B cell (primary cell): ENCODE results near the gene ZNF335. TPM values are rescaled to one million over a fixed set of nuclear protein-coding genes. Genes with fewer than 3 reads are reported as not detected.

ENCODE experiments used
- ATAC-seq: fragments of 200-7000 bp; cut with Tn5 transposase; one replicate; pipeline ENCODE4 v1.10.0; 2021; ENCODE audit warnings: low read depth, mild to moderate bottlenecking, moderate number of reproducible peaks, moderate library complexity
- CTCF ChIA-PET: fragments of 350-600 bp; sonication (Branson Sonifier 250); formaldehyde crosslinking; loops from one replicate; lab custom pipeline; 2021; ENCODE audit warnings: antibody characterized with exemption, inconsistent platforms; lab: Charles Lee
- POLR2A ChIA-PET: fragments of 350-600 bp; sonication (Branson Sonifier 250); formaldehyde crosslinking; loops from one replicate; lab custom pipeline; 2021; ENCODE audit warnings: antibody characterized with exemption; lab: Charles Lee
- DNase-seq: peaks from one replicate; pipeline ENCODE4 v3.0.0; 2013
- H2AFZ ChIP-seq: 2 replicates; pipeline ENCODE4 v1.6.1; 2012; ENCODE audit warnings: mild to moderate bottlenecking, low read depth, low read length; ENCODE audit not compliant: insufficient read depth, poor library complexity, severe bottlenecking
- H3K27ac ChIP-seq, 2 donors: 1 replicate in 1 of 2; 2 replicates in 1 of 2; pipeline ENCODE4 v1.5.1; 2012 to 2013; ENCODE audit warnings: low read length in 2 of 2, mild to moderate bottlenecking in 2 of 2, moderate library complexity in 1 of 2
- H3K27me3 ChIP-seq, 4 experiments: fragments of 200-600 bp in 1 of 4; sonication (generic) in 1 of 4; replicated peaks in 1 of 4; 1 replicate in 2 of 4; 2 replicates in 2 of 4; pipeline versions ENCODE4 v1.6.1 to v1.7.0; 2013 to 2016; ENCODE audit warnings: low read length in 3 of 4, mild to moderate bottlenecking in 2 of 4, mixed read lengths in 1 of 4, moderate library complexity in 1 of 4; ENCODE audit not compliant: insufficient read depth in 4 of 4, control insufficient read depth in 3 of 4; ENCODE audit errors: control extremely low read depth in 1 of 4
- H3K36me3 ChIP-seq, 2 experiments: replicated peaks in 1 of 2; 1 replicate in 1 of 2; 2 replicates in 1 of 2; pipeline versions ENCODE4 v1.6.1 to v1.7.1; 2013; ENCODE audit warnings: low read length in 1 of 2; ENCODE audit not compliant: insufficient read depth in 2 of 2, control insufficient read depth in 1 of 2; ENCODE audit errors: control extremely low read depth in 1 of 2, extremely low read depth in 1 of 2
- H3K4me1 ChIP-seq, 2 donors: fragments of 200-600 bp in 1 of 2; sonication (generic) in 1 of 2; 1 replicate in 1 of 2; 2 replicates in 1 of 2; pipeline versions ENCODE4 v1.5.1 to v1.6.1; 2013 to 2017; ENCODE audit warnings: low read length in 2 of 2; ENCODE audit not compliant: control insufficient read depth in 2 of 2, insufficient read depth in 2 of 2
- H3K4me2 ChIP-seq: replicated peaks from 2 replicates; pipeline ENCODE3; 2012; ENCODE audit warnings: mild to moderate bottlenecking, low read depth, low read length; ENCODE audit not compliant: poor library complexity, severe bottlenecking
- H3K4me3 ChIP-seq, 5 experiments: fragments of 200-600 bp in 1 of 5; sonication (generic) in 1 of 5; 1 replicate in 3 of 5; 2 replicates in 2 of 5; pipeline versions ENCODE4 v1.5.1 to v1.7.0; 2011 to 2016; ENCODE audit warnings: low read length in 4 of 5, mild to moderate bottlenecking in 4 of 5, low read depth in 2 of 5, control low read depth in 1 of 5, moderate library complexity in 1 of 5; ENCODE audit not compliant: insufficient read depth in 1 of 5; ENCODE audit errors: control extremely low read depth in 1 of 5, extremely low read depth in 1 of 5
- H3K79me2 ChIP-seq: fragments of 200-600 bp; sonication (generic); one replicate; pipeline ENCODE4 v1.6.0; 2016; ENCODE audit warnings: low read length; ENCODE audit not compliant: control insufficient read depth, insufficient read depth
- H3K9ac ChIP-seq: fragments of 200-600 bp; sonication (generic); 2 replicates; pipeline ENCODE4 v1.6.1; 2017; ENCODE audit warnings: mild to moderate bottlenecking, low read length, moderate library complexity
- H3K9me3 ChIP-seq, 3 donors: one replicate each; pipeline versions ENCODE4 v1.6.1 to v1.7.1; 2013; ENCODE audit warnings: low read length in 2 of 3; ENCODE audit not compliant: control insufficient read depth in 2 of 3, insufficient read depth in 1 of 3; ENCODE audit errors: control extremely low read depth in 1 of 3
- H4K20me1 ChIP-seq: 2 replicates; pipeline ENCODE4 v1.6.0; 2012; ENCODE audit warnings: mild to moderate bottlenecking, low read length; ENCODE audit not compliant: insufficient read depth, control insufficient read depth, poor library complexity, severe bottlenecking
- H3K27ac Mint-ChIP-seq: one replicate; pipeline ENCODE4 v1.8.0; 2021; ENCODE audit warnings: mixed read lengths
- H3K27me3 Mint-ChIP-seq: one replicate; pipeline ENCODE4 v1.8.0; 2021; ENCODE audit warnings: mixed read lengths
- H3K4me1 Mint-ChIP-seq: one replicate; pipeline ENCODE4 v1.8.0; 2021; ENCODE audit warnings: mixed read lengths
- H3K4me3 Mint-ChIP-seq: one replicate; pipeline ENCODE4 v1.8.0; 2021; ENCODE audit warnings: mixed read lengths
- H3K9me3 Mint-ChIP-seq: one replicate; pipeline ENCODE4 v1.8.0; 2022; ENCODE audit warnings: mixed read lengths; ENCODE audit not compliant: insufficient read depth
- EZH2 ChIP-seq: IDR thresholded peaks from 2 replicates; pipeline ENCODE4 v1.6.1; 2012; ENCODE audit warnings: borderline replicate concordance, low read depth, mild to moderate bottlenecking, moderate library complexity, low read length; ENCODE audit not compliant: insufficient read depth, poor library complexity, severe bottlenecking
- WGBS: methylation state at CpG from one replicate; pipeline ENCODE4 v1.1.5; 2013; ENCODE audit warnings: missing lambda C conversion rate; ENCODE audit not compliant: insufficient coverage; 5-methylcytosine and 5-hydroxymethylcytosine counted together
- intact Hi-C: fragments of 100-400 bp; cut with micrococcal nuclease; formaldehyde crosslinking; loops from one replicate; pipeline ENCODE4 v1.10.0; 2022
- polyA plus RNA-seq: library from polyadenylated mRNA; depleted of rRNA; stranded (reverse); fragments of >200 nt; gene quantifications from 2 replicates; pipeline ENCODE4 v1.2.3, GENCODE V29; 2012
- total RNA-seq, 2 donors: library from RNA; stranded (reverse); fragments of 120-200 nt in 1 of 2; gene quantifications; 1 replicate in 1 of 2; 2 replicates in 1 of 2; pipeline versions ENCODE4 v1.2.3 to v1.2.4, GENCODE V29; 2013 to 2022
- TF ChIP-seq, protein P1 (sequence below): fragments of 200-600 bp; IDR thresholded peaks from one replicate; pipeline ENCODE4 v1.8.0; 2022; ENCODE audit warnings: antibody characterized with exemption, mild to moderate bottlenecking

Gene ZNF335
- total and polyA plus RNA-seq, 2 donors (not counting 1 experiment from before 2014, with no cell fraction given): 62.3 to 62.7 TPM

DNA sequence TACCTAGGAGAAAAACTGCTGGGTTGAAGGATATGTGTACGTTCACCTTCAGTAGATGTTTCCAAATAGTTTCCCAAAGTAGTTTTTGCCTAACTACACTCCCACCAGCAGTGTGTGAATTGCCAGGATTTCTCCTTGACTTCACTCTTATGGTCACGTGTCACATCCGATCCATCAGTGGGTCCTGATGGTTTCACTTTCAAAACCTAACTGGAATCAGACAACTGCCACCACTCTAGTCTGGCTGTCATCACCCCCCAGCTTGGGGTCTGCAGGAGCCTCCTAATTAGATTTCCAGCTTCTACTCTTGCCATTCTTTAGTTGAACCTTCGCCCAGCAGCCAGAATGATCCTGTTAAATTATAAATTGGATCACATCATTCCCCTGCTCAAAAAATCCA is 48.6 kb upstream of the ZNF335 start:
- no peak overlapping the region for H3K27ac Mint-ChIP-seq
- Histone ChIP-seq H3K27ac (no peak overlapping the region), H3K9me3 (peaks cover 0 to 4% (median 0%) of the 10 kb centered on the region in 3 donors), H3K36me3 (no peaks in the 10 kb centered on the region), H3K4me2 (peak overlapping the region; percentile 11), H4K20me1 (no peaks in the 10 kb centered on the region), H3K79me2 (no peaks in the 10 kb centered on the region), H3K4me3 (no peak overlapping the region), H3K27me3 (peaks cover 0 to 52% (median 18%) of the 10 kb centered on the region in 4 experiments), H3K9ac (no peak overlapping the region), H2AFZ (no peak overlapping the region), H3K4me1 (peaks cover 24 to 26% of the 10 kb centered on the region in 2 donors)
- ChIA-PET CTCF (interaction anchor here (1.3 kb wide), 1 partner anchor 33 kb away, joined by 4 read pairs; no protein-coding TSS in a partner anchor), POLR2A (no interaction called here)
- DNase-seq (no peak), ATAC-seq (no peak)
- H3K4me3 Mint-ChIP-seq: peak overlapping the region; percentile 32
- TF ChIP-seq, protein P1, sequence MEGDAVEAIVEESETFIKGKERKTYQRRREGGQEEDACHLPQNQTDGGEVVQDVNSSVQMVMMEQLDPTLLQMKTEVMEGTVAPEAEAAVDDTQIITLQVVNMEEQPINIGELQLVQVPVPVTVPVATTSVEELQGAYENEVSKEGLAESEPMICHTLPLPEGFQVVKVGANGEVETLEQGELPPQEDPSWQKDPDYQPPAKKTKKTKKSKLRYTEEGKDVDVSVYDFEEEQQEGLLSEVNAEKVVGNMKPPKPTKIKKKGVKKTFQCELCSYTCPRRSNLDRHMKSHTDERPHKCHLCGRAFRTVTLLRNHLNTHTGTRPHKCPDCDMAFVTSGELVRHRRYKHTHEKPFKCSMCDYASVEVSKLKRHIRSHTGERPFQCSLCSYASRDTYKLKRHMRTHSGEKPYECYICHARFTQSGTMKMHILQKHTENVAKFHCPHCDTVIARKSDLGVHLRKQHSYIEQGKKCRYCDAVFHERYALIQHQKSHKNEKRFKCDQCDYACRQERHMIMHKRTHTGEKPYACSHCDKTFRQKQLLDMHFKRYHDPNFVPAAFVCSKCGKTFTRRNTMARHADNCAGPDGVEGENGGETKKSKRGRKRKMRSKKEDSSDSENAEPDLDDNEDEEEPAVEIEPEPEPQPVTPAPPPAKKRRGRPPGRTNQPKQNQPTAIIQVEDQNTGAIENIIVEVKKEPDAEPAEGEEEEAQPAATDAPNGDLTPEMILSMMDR: no peak
- no peak for TF ChIP-seq EZH2
- H3K27me3 Mint-ChIP-seq: peaks cover 36% of the 10 kb centered on the region
- H3K4me1 Mint-ChIP-seq: peaks cover 23% of the 10 kb centered on the region
- intact Hi-C loops: loop anchor here (5.0 to 10.0 kb wide), 3 partner anchors 87 to 667 kb away; partner anchors contain the start of gene TP53RK
- no peaks in the 10 kb centered on the region for H3K9me3 Mint-ChIP-seq
- 10% methylated on average over 2 of the region's 4 CpGs for WGBS

DNA sequence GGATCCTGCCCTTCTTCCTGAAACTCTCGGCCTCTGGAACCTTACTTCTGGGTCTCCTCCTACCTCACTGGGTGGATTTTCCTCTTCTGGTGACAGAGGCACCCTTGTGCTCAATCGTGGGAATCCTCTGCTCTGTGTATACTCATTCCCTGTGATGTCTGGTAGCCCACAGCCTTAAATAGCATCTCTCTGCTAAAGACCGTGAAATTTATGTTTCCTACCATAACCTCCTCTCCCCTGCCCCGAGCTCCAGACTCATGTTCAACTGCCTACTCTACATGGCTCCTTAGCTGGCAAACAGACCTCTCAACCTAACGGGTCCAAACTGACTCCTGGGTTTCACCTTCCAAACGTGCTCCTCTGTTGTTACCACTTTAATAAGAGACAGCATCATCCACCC is 46.6 kb upstream of the ZNF335 start:
- H3K4me1 Mint-ChIP-seq: peaks cover 35% of the 10 kb centered on the region
- 56% methylated on average over 6 of the region's 6 CpGs for WGBS
- POLR2A ChIA-PET: no interaction called here
- no peaks in the 10 kb centered on the region for H4K20me1 ChIP-seq
- H3K27me3 ChIP-seq: peaks cover 0 to 40% (median 16%) of the 10 kb centered on the region in 4 experiments
- no peak for ATAC-seq
- no peak overlapping the region for H3K4me2 ChIP-seq
- no peak overlapping the region for H2AFZ ChIP-seq
- intact Hi-C loops: no loop called here
- no peak overlapping the region for H3K4me3 Mint-ChIP-seq
- H3K9me3 Mint-ChIP-seq: no peaks in the 10 kb centered on the region
- no peak overlapping the region for H3K27ac ChIP-seq
- peaks cover 32% of the 10 kb centered on the region for H3K27me3 Mint-ChIP-seq
- H3K27ac Mint-ChIP-seq: no peak overlapping the region
- H3K9me3 ChIP-seq: peaks cover 0 to 7% (median 0%) of the 10 kb centered on the region in 3 donors
- no peaks in the 10 kb centered on the region for H3K36me3 ChIP-seq
- TF ChIP-seq, protein P1: no peak
- TF ChIP-seq EZH2: no peak
- no peak overlapping the region for H3K4me3 ChIP-seq
- no peak overlapping the region for H3K9ac ChIP-seq
- DNase-seq: no peak
- peaks cover 28 to 36% of the 10 kb centered on the region in 2 donors for H3K4me1 ChIP-seq
- CTCF ChIA-PET: interaction anchor here (1.7 kb wide), 1 partner anchor 11 kb away, joined by 7 read pairs; no protein-coding TSS in a partner anchor
- no peaks in the 10 kb centered on the region for H3K79me2 ChIP-seq
